ENCODE measurements around the gene MAP4K2. TPM values are rescaled to one million over a fixed set of nuclear protein-coding genes. Genes with fewer than 3 reads are reported as not detected.

Gene MAP4K2
- total and polyA plus RNA-seq, 2 of the 13 experiments (the other 11 are each of a cell fraction or from before 2014, with no cell fraction given), result 8.3 to 17.6 TPM

GRCh38 chr11:64842366-64842759 is 39.3 kb upstream of the MAP4K2 start (continued):
- TF ChIP-seq SMAD1 (CRISPR knock-in tag; IDR thresholded peaks at IDR 0.05; ENCODE audit: borderline replicate concordance, low read depth) (no peak), ZC3H4 (CRISPR knock-in tag; IDR thresholded peaks at IDR 0.05; ENCODE audit: borderline replicate concordance) (no peak), ZBTB40 (IDR thresholded peaks at IDR 0.05) (no peak), ZBTB40 (CRISPR knock-in tag; IDR thresholded peaks at IDR 0.05) (no peak), HNF4A (CRISPR knock-in tag; IDR thresholded peaks at IDR 0.05) (no peak), SNAPC4 (CRISPR knock-in tag; IDR thresholded peaks at IDR 0.05) (no peak), TAF15 (IDR thresholded peaks at IDR 0.05; ENCODE audit: low read depth, low read length, poor library complexity, severe bottlenecking) (no peak), ZBTB1 (CRISPR knock-in tag; IDR thresholded peaks at IDR 0.05; ENCODE audit: borderline replicate concordance) (no peak)
